ENCODE data around the gene NTMT2.
A peak's percentile ranks its signal among the peaks of the same experiment; 100 is the strongest.
"Not testable (repeated sequence)": the region's sequence is repeated elsewhere in the genome, so short reads cannot be mapped to it uniquely, and the experiment has no call there.

NTMT2 gene

GRCh38 chr1:170145770-170146676 lies at the start of gene NTMT2:
TSS of gene NTMT2 (plus strand) at chr1:170145959. CDS start at chr1:170146108, 149 bp downstream.
- DNase-seq (ENCODE audit: low spot score) = no peak

GRCh38 chr1:170095976-170096748 lies 49.6 kb upstream of the NTMT2 start:
- DNase-seq (ENCODE audit: low spot score) = no peak

GRCh38 chr1:170096806-170097340 lies 48.9 kb upstream of the NTMT2 start:
- DNase-seq (ENCODE audit: low spot score) = no peak

GRCh38 chr1:170097449-170097948 lies 48.3 kb upstream of the NTMT2 start:
- DNase-seq (ENCODE audit: low spot score) = no peak

- not testable (repeated sequence) for DNase-seq (ENCODE audit: low spot score)
Observed at GRCh38 chr1:170113140-170113539, 32.6 kb upstream of the NTMT2 start.

GRCh38 chr1:170114906-170115305 lies 30.9 kb upstream of the NTMT2 start:
- no peak for DNase-seq (ENCODE audit: low spot score)

GRCh38 chr1:170122366-170122765 lies 23.4 kb upstream of the NTMT2 start:
- no peak for DNase-seq (ENCODE audit: low spot score)

GRCh38 chr1:170125269-170125668 lies 20.5 kb upstream of the NTMT2 start:
- DNase-seq (ENCODE audit: low spot score) = no peak

- peak; percentile 46 for DNase-seq (ENCODE audit: low spot score)
Observed at GRCh38 chr1:170126696-170127095, 19.1 kb upstream of the NTMT2 start.

- no peak for DNase-seq (ENCODE audit: low spot score)
Observed at GRCh38 chr1:170131450-170131849, 14.3 kb upstream of the NTMT2 start.

- DNase-seq (ENCODE audit: low spot score) = no peak
Observed at GRCh38 chr1:170131984-170132383, 13.8 kb upstream of the NTMT2 start.

GRCh38 chr1:170133766-170134495 lies 11.8 kb upstream of the NTMT2 start:
- no peak for DNase-seq (ENCODE audit: low spot score)

- DNase-seq (ENCODE audit: low spot score) = no peak
Observed at GRCh38 chr1:170134521-170134920, 11.2 kb upstream of the NTMT2 start.

GRCh38 chr1:170140371-170140770 lies 5.4 kb upstream of the NTMT2 start:
- DNase-seq (ENCODE audit: low spot score) = no peak

- no peak for DNase-seq (ENCODE audit: low spot score)
Observed at GRCh38 chr1:170145061-170145460, 698 bp upstream of the NTMT2 start.

GRCh38 chr1:170146720-170147263 lies 1.0 kb downstream of the NTMT2 start:
- DNase-seq (ENCODE audit: low spot score) = no peak

GRCh38 chr1:170149241-170149640 lies 3.5 kb downstream of the NTMT2 start:
- DNase-seq (ENCODE audit: low spot score) = no peak

- no peak for DNase-seq (ENCODE audit: low spot score)
Observed at GRCh38 chr1:170150016-170150415, 4.3 kb downstream of the NTMT2 start.

GRCh38 chr1:170150921-170151320 lies 5.2 kb downstream of the NTMT2 start:
- DNase-seq (ENCODE audit: low spot score) = no peak

- no peak for DNase-seq (ENCODE audit: low spot score)
Observed at GRCh38 chr1:170153417-170153816, 7.7 kb downstream of the NTMT2 start.

GRCh38 chr1:170155055-170155454 lies 9.3 kb downstream of the NTMT2 start:
- DNase-seq (ENCODE audit: low spot score) = no peak

GRCh38 chr1:170156594-170156993 lies 10.8 kb downstream of the NTMT2 start:
- no peak for DNase-seq (ENCODE audit: low spot score)
